ENCODE data around the gene CDK17.

The CDK17 gene

DNA sequence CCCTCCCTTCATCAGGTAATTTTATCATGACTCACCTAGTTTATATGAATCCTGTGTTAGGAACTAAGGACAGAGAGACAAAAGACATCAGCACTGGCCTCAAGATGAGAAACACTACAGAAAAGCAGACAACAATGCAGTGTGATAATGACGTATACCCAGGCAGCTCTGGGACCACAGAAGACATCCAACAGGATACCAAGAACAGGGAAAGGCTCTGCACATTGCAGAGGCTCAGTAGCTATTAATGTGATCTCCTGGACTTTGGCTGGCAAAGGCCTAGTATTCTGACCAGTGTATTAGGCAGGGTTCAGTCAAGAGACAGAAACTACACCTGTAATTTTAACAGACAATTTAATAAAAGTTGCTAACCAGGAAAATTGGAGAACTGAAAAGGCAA is 39.7 kb downstream of the CDK17 start:
- TF ChIP-seq, protein P1, sequence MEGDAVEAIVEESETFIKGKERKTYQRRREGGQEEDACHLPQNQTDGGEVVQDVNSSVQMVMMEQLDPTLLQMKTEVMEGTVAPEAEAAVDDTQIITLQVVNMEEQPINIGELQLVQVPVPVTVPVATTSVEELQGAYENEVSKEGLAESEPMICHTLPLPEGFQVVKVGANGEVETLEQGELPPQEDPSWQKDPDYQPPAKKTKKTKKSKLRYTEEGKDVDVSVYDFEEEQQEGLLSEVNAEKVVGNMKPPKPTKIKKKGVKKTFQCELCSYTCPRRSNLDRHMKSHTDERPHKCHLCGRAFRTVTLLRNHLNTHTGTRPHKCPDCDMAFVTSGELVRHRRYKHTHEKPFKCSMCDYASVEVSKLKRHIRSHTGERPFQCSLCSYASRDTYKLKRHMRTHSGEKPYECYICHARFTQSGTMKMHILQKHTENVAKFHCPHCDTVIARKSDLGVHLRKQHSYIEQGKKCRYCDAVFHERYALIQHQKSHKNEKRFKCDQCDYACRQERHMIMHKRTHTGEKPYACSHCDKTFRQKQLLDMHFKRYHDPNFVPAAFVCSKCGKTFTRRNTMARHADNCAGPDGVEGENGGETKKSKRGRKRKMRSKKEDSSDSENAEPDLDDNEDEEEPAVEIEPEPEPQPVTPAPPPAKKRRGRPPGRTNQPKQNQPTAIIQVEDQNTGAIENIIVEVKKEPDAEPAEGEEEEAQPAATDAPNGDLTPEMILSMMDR (IDR thresholded peaks at IDR 0.05; ENCODE audit: low read depth, low read length) = no peak
- H3K4me3 ChIP-seq (ENCODE audit: low read depth, low read length) = no peak overlapping the region
- in situ Hi-C loops (cut with HindIII; ENCODE audit: low sequenced_read_pairs) = no loop called here
- no peak for DNase-seq (ENCODE audit: low read depth, low spot score)

DNA sequence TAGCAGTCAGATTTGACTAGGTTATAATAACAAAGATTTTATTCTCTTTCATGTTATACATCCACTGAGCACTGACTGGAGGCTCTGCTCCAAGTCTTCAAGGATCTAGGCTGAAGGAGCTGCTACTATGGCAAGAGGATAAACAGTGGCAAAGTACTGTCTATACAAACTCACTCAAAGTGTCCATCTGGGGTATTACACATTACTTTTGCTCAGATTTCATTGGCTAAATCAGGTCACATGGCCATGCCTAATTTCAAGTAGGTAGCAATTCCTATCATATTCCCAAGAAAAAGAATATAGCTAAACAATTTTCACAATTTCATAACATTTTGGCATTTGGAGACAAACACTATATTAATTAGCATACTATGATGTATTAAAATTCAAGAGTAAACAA is 40.9 kb downstream of the CDK17 start:
- DNase-seq (ENCODE audit: low read depth, low spot score) = no peak
- no peak overlapping the region for H3K4me3 ChIP-seq (ENCODE audit: low read depth, low read length)
- in situ Hi-C loops (cut with HindIII; ENCODE audit: low sequenced_read_pairs) = no loop called here
- TF ChIP-seq, protein P1 (IDR thresholded peaks at IDR 0.05; ENCODE audit: low read depth, low read length) = no peak

DNA sequence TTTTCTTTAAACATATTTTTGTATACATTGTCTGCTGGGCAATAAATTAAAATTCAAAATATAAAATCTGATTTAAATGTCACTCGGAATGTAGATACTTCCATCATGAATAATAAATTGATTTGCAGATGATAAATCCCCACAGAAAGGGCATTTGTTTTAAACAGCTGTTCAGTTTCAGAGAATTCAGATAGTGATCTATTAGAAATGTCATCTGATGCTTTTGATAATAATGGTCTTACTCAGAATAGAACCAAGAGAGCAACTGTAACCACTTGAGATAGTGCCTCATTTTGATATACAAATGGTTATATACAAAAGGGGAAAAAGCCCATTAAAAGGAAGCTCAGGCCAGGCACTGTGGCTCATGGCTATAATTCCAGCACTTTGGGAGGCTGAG is 43.4 kb downstream of the CDK17 start:
- TF ChIP-seq, protein P1 (IDR thresholded peaks at IDR 0.05; ENCODE audit: low read depth, low read length) = no peak
- DNase-seq (ENCODE audit: low read depth, low spot score) = no peak
- in situ Hi-C loops (cut with HindIII; ENCODE audit: low sequenced_read_pairs) = no loop called here

DNA sequence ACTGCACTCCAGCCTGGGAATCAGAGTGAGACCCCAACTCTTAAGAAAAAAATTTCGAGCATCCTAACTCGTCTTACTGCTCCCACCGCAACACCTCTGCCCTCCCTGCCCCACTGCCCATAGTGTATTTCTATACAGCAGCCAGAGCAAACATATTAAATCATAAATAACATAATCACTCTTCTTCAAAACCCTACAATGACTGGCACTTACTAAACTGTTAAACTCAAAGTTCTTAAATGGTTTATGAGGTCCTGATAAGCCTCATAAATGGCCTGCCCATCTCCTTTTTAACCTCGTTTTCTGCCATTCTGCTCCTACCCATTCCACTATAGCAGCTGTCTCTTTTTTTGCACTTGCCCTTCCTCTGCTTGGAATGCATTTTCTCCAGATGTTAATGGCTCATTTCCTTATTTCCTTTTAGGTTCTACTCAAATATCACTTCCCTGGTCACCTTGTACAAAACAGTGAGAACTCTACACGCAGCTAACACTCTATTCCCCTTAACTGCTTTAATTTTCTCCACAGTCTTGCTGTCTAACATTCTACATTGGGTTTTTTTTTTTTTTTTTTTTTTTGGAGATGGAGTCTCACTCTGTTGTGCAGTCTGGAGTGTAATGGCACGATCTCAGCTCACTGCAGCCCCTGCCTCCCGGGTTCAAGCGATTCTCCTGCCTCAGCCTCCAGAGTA is 45.2 kb downstream of the CDK17 start:
- in situ Hi-C loops (cut with HindIII; ENCODE audit: low sequenced_read_pairs) = no loop called here
- no peak for DNase-seq (ENCODE audit: low read depth, low spot score)
- TF ChIP-seq, protein P1 (IDR thresholded peaks at IDR 0.05; ENCODE audit: low read depth, low read length) = no peak
- no peak overlapping the region for H3K4me3 ChIP-seq (ENCODE audit: low read depth, low read length)

More for the DNA sequence above, 43.4 kb downstream of the CDK17 start:
- no peak overlapping the region for H3K4me3 ChIP-seq (ENCODE audit: low read depth, low read length)

DNA sequence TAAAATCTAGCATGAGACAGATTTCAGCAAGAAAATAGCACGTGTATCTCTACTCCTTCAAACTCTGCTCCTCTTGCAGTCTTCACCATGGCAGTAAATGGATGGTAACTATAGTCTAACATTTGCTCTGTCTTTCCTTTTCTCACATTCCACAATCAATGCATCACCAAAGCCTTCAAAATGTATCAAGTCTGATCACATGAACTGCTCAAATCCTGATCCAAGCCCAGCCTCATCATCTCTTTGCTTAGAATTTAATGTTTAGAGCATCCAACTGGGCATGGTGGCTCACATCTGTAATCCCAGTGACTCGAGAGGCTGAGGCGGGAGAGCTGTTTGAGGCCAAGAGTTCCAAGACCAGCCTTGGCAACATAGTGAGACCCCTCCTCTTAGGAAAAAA is 45.9 kb downstream of the CDK17 start:
- no peak for DNase-seq (ENCODE audit: low read depth, low spot score)
- H3K4me3 ChIP-seq (ENCODE audit: low read depth, low read length) = no peak overlapping the region
- in situ Hi-C loops (cut with HindIII; ENCODE audit: low sequenced_read_pairs) = no loop called here
- TF ChIP-seq, protein P1 (IDR thresholded peaks at IDR 0.05; ENCODE audit: low read depth, low read length) = no peak

DNA sequence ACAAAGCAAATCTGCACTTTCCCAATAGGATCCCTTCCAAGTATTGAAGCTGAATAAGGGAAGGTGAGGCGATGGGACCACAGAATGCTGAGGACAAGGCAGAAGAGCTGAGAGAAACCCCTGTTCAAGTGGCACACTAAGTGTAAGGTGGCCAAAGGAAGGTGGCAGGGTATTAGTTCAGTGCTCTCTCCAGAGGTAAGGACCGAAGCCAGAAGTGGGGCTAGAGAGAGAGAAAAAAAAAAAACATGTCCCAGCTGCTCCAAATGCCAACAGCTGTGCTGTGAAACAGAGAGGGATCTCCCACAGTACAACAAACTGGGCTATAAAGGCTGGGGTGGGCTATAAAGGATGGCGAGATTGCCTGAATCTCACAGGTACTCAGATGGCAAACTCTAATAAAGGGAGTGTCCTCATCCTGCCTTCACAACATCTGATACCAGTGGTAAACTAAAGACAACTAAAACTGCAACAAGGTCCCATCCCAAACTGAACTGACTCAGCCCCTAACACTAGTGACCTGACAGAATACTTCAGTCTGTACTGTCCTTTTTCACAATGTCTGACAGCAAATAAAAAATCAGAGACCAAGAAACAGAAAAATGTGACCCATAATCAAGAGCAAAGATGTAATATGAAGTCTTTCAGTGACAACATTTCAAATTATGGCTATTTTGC is 47.9 kb downstream of the CDK17 start:
- TF ChIP-seq, protein P1 (IDR thresholded peaks at IDR 0.05; ENCODE audit: low read depth, low read length) = no peak
- H3K4me3 ChIP-seq (ENCODE audit: low read depth, low read length) = no peak overlapping the region
- in situ Hi-C loops (cut with HindIII; ENCODE audit: low sequenced_read_pairs) = no loop called here
- DNase-seq (ENCODE audit: low read depth, low spot score) = no peak
